GM12878 (cell line): Measurements from ENCODE around the gene TMPRSS11A. TPM values are rescaled to one million over a fixed set of nuclear protein-coding genes. Genes with fewer than 3 reads are reported as not detected.

Experiments
- ATAC-seq: fragments of 200-7000 bp; cut with Tn5 transposase; 3 replicates; pipeline ENCODE4 v1.9.1; 2020; ENCODE audit warnings: mild to moderate bottlenecking, moderate library complexity
- BruUV-seq: library from RNA; stranded (reverse); fragments of 400-500 nt; replicated peaks from 2 replicates; lab custom pipeline; 2021; lab: Mats Ljungman, UMichigan
- CTCF ChIA-PET: fragments of 300-600 bp; sonication (Branson Sonifier 250); formaldehyde crosslinking; extraction: SDS; loops from one replicate; lab custom pipeline; 2021; ENCODE audit warnings: inconsistent platforms; lab: Yijun Ruan, JAX
- POLR2A ChIA-PET: fragments of 350-600 bp; formaldehyde crosslinking; extraction: SDS; loops from one replicate; lab custom pipeline; 2021; ENCODE audit warnings: inconsistent platforms; lab: Charles Lee
- RAD21 ChIA-PET: fragments of 300-600 bp; sonication (Branson Sonifier 250); formaldehyde crosslinking; loops from one replicate; lab custom pipeline; 2023; ENCODE audit warnings: antibody characterized with exemption; ENCODE audit not compliant: unreplicated experiment; lab: Charles Lee
- SMC1A ChIA-PET: fragments of 300-600 bp; sonication (Branson Sonifier 250); formaldehyde crosslinking; loops from one replicate; lab custom pipeline; 2023; ENCODE audit not compliant: unreplicated experiment, uncharacterized antibody; lab: Charles Lee
- DNase-seq: peaks from one replicate; pipeline ENCODE4 v3.0.0-alpha.2; 2011; ENCODE audit warnings: low read depth, low spot score
- FAIRE-seq: peaks from 3 replicates; lab custom pipeline; 2011; peaks lifted over from hg19 to GRCh38; lab: Jason Lieb, UNC
- H2AFZ ChIP-seq: 2 replicates; pipeline ENCODE4 v1.6.0; 2011; ENCODE audit warnings: low read depth, low read length, control low read depth; ENCODE audit not compliant: control insufficient read depth
- H3K27ac ChIP-seq: 2 replicates; pipeline ENCODE4 v1.5.1; 2011; ENCODE audit warnings: control low read depth; ENCODE audit not compliant: control insufficient read depth, insufficient read depth
- H3K27me3 ChIP-seq, 2 experiments: replicated peaks in 1 of 2; 2 replicates each; pipeline versions ENCODE4 v1.6.0 to v1.6.1; 2011; ENCODE audit warnings: low read length in 1 of 2; ENCODE audit not compliant: control insufficient read depth in 2 of 2, insufficient read depth in 2 of 2
- H3K36me3 ChIP-seq, 2 experiments: 2 replicates each; pipeline ENCODE4 v1.5.1; 2011; ENCODE audit warnings: low read length in 1 of 2; ENCODE audit not compliant: control insufficient read depth in 2 of 2, insufficient read depth in 2 of 2
- H3K4me1 ChIP-seq: 2 replicates; pipeline ENCODE4 v1.6.1; 2011; ENCODE audit warnings: mild to moderate bottlenecking, low read length, moderate library complexity, mixed read lengths; ENCODE audit not compliant: control insufficient read depth, insufficient read depth
- H3K4me2 ChIP-seq: 2 replicates; pipeline ENCODE4 v1.6.0; 2011; ENCODE audit warnings: control low read depth; ENCODE audit not compliant: control insufficient read depth, insufficient read depth
- H3K4me3 ChIP-seq: fragments of 200-600 bp; sonication (generic); 2 replicates; pipeline ENCODE4 v1.5.1; 2016
- H3K79me2 ChIP-seq: 2 replicates; pipeline ENCODE4 v1.6.0; 2011; ENCODE audit warnings: low read length; ENCODE audit not compliant: control insufficient read depth, insufficient read depth
- H3K9ac ChIP-seq: 2 replicates; pipeline ENCODE4 v1.8.0; 2011; ENCODE audit warnings: low read length, control low read depth, mixed read lengths; ENCODE audit not compliant: control insufficient read depth, insufficient read depth
- H3K9me3 ChIP-seq: replicated peaks from 3 replicates; pipeline ENCODE4 v1.5.1; 2011; ENCODE audit warnings: mild to moderate bottlenecking, low read length; ENCODE audit not compliant: control insufficient read depth, insufficient read depth
- H4K20me1 ChIP-seq: 2 replicates; pipeline ENCODE4 v1.6.0; 2011; ENCODE audit not compliant: control insufficient read depth, insufficient read depth
- ATF7 ChIP-seq: fragments of 450-650 bp; IDR thresholded peaks from 2 replicates; pipeline ENCODE4 v1.6.1; 2016; ENCODE audit warnings: low read depth, mild to moderate bottlenecking
- CBFB ChIP-seq: IDR thresholded peaks from 2 replicates; pipeline ENCODE4 v1.6.1; 2016; ENCODE audit warnings: antibody characterized with exemption, low read depth
- CHD1 ChIP-seq: IDR thresholded peaks from 2 replicates; pipeline ENCODE4 v1.6.1; 2012; ENCODE audit warnings: low read depth, low read length, improper control_type of control experiment
- DPF2 ChIP-seq: fragments of 450-650 bp; IDR thresholded peaks from 2 replicates; pipeline ENCODE4 v1.6.1; 2017; ENCODE audit warnings: mild to moderate bottlenecking
- GABPA ChIP-seq: IDR thresholded peaks from 2 replicates; pipeline ENCODE4 v1.6.1; 2014; ENCODE audit warnings: antibody characterized with exemption, low read depth, mild to moderate bottlenecking, inconsistent platforms
- MLLT1 ChIP-seq: fragments of 450-650 bp; IDR thresholded peaks from 2 replicates; pipeline ENCODE4 v1.6.1; 2016; ENCODE audit warnings: mild to moderate bottlenecking
- MYC ChIP-seq: IDR thresholded peaks from 2 replicates; pipeline ENCODE4 v1.6.1; 2011; ENCODE audit warnings: mild to moderate bottlenecking, low read length, moderate library complexity, inconsistent platforms; ENCODE audit not compliant: insufficient read depth, insufficient replicate concordance, insufficient read length, severe bottlenecking
- NR2C2 ChIP-seq: IDR thresholded peaks from 2 replicates; pipeline ENCODE4 v1.6.1; 2011; ENCODE audit warnings: borderline replicate concordance, low read depth; ENCODE audit not compliant: control insufficient read depth, insufficient read length
- PAX8 ChIP-seq: fragments of 450-650 bp; IDR thresholded peaks from 2 replicates; pipeline ENCODE4 v1.6.1; 2017; ENCODE audit warnings: mild to moderate bottlenecking, moderate library complexity
- POLR2AphosphoS2 ChIP-seq: IDR thresholded peaks from 2 replicates; pipeline ENCODE4 v1.6.1; 2011; ENCODE audit warnings: low read depth, mild to moderate bottlenecking, low read length, improper control_type of control experiment, moderate library complexity
- RAD51 ChIP-seq: fragments of 450-650 bp; IDR thresholded peaks from 2 replicates; pipeline ENCODE4 v1.6.1; 2016; ENCODE audit warnings: moderate library complexity, mild to moderate bottlenecking, inconsistent platforms
- SMAD1 ChIP-seq: fragments of 450-650 bp; IDR thresholded peaks from 2 replicates; pipeline ENCODE4 v1.6.1; 2018; ENCODE audit warnings: mild to moderate bottlenecking, low read depth; ENCODE audit not compliant: partially characterized antibody
- TCF12 ChIP-seq: IDR thresholded peaks from 2 replicates; pipeline ENCODE4 v1.6.1; 2011; ENCODE audit warnings: low read depth, mild to moderate bottlenecking, low read length
- ZZZ3 ChIP-seq: IDR thresholded peaks from 2 replicates; pipeline ENCODE4 v1.6.1; 2011; ENCODE audit warnings: low read depth; ENCODE audit not compliant: control insufficient read depth, insufficient read length
- WGBS: methylation state at CpG from one replicate; pipeline ENCODE4 v1.1.6; 2016; ENCODE audit warnings: low lambda C conversion rate; ENCODE audit not compliant: insufficient replicate concordance, insufficient coverage; ENCODE audit errors: missing lambda C conversion rate; 5-methylcytosine and 5-hydroxymethylcytosine counted together
- in situ Hi-C: fragments of 300-500 bp; cut with MboI; formaldehyde crosslinking; loops from 9 replicates; pipeline ENCODE4 v1.14.3; 2018; ENCODE audit warnings: mixed read lengths
- intact Hi-C: fragments of 100-400 bp; cut with micrococcal nuclease; formaldehyde crosslinking; loops from one replicate; pipeline ENCODE4 v1.14.2; 2022; ENCODE audit not compliant: unreplicated experiment
- polyA plus RNA-seq, 11 experiments: library from polyadenylated mRNA; depleted of rRNA in 4 of 11; unstranded in 6 of 11; stranded (reverse) in 5 of 11; fragments of >200 nt; fragmentation: Nextera tagmentation in 4 of 11; fragmentation: Illumina TruSeq in 1 of 11; extraction: Ambion mirVana in 4 of 11; extraction: Trizol in 1 of 11; gene quantifications; 1 replicate in 1 of 11; 2 replicates in 10 of 11; pipeline versions ENCODE4 v1.2.1 to v1.2.3, GENCODE V29; 2011 to 2016; ENCODE audit warnings: inconsistent platforms in 2 of 11, missing spikeins in 2 of 11, low read depth in 1 of 11
- total RNA-seq, 4 experiments: library from RNA; depleted of rRNA in 3 of 4; stranded (reverse); fragments of >200 nt in 3 of 4; fragmentation: Illumina TruSeq in 1 of 4; extraction: Trizol in 1 of 4; gene quantifications; 2 replicates each; pipeline versions ENCODE4 v1.2.1 to v1.2.3, GENCODE V29; 2013 to 2021
- TF ChIP-seq, protein P1 (sequence below): fragments of 450-650 bp; IDR thresholded peaks from 2 replicates; pipeline ENCODE4 v1.6.1; 2017; ENCODE audit warnings: low read depth, mild to moderate bottlenecking, moderate library complexity
- TF ChIP-seq, protein P2 (sequence below): IDR thresholded peaks from 2 replicates; pipeline ENCODE4 v1.6.1; 2012; ENCODE audit warnings: low read depth, low read length, improper control_type of control experiment

TMPRSS11A gene
- total and polyA plus RNA-seq, 10 of the 15 experiments (the other 5 are each of a cell fraction or from before 2014, with no cell fraction given) = 0.02 TPM; not detected in 9

GRCh38 chr4:67940506-67940905 lies 22.8 kb downstream of the TMPRSS11A start (continued):
- TF ChIP-seq GABPA = no peak
- TF ChIP-seq ATF7 = no peak
- no peak for TF ChIP-seq NR2C2
- no peak for TF ChIP-seq TCF12
- TF ChIP-seq, all 136 proteins: peak for 0

DNA sequence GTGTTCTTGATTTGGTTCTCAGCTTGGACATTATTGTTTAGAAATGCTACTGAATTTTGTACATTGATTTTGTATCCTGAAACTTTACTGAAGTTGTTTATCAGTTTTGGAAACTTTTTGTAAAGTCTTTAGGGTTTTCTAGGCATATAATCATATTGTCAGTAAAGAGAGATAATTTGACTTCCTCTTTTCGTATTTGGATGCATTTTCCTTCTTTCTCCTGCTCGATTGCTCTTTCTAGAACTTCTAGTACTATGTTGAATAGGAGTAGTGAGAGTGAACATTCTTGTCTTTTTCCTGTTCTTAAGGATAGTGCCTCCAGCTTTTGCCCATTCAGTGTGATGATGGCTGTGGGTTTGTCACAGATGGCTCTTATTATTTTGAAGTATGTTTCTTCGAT lies 24.1 kb downstream of the TMPRSS11A start:
- ChIA-PET POLR2A (no interaction called here), SMC1A (no interaction called here)

More for the DNA sequence above, 24.1 kb downstream of the TMPRSS11A start:
- Histone ChIP-seq H3K9me3 (no peaks in the 10 kb centered on the region), H3K36me3 (no peaks in the 10 kb centered on the region), H3K4me1 (no peaks in the 10 kb centered on the region), H3K4me3 (no peak overlapping the region), H3K27ac (no peak overlapping the region), H3K9ac (no peak overlapping the region), H4K20me1 (no peaks in the 10 kb centered on the region), H3K79me2 (no peaks in the 10 kb centered on the region), H2AFZ (no peak overlapping the region), H3K27me3 (no peaks in the 10 kb centered on the region), H3K4me2 (no peak overlapping the region)
- ATAC-seq (no peak), FAIRE-seq (no peak), DNase-seq (no peak)
- WGBS = 11% methylated on average over 3 of the region's 3 CpGs
- intact Hi-C loops = no loop called here
- RAD21 ChIA-PET = no interaction called here
- CTCF ChIA-PET = no interaction called here
- in situ Hi-C loops = no loop called here
- no TSS peak for BruUV-seq
- TF ChIP-seq, protein P1, sequence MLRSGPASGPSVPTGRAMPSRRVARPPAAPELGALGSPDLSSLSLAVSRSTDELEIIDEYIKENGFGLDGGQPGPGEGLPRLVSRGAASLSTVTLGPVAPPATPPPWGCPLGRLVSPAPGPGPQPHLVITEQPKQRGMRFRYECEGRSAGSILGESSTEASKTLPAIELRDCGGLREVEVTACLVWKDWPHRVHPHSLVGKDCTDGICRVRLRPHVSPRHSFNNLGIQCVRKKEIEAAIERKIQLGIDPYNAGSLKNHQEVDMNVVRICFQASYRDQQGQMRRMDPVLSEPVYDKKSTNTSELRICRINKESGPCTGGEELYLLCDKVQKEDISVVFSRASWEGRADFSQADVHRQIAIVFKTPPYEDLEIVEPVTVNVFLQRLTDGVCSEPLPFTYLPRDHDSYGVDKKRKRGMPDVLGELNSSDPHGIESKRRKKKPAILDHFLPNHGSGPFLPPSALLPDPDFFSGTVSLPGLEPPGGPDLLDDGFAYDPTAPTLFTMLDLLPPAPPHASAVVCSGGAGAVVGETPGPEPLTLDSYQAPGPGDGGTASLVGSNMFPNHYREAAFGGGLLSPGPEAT = no peak
- TF ChIP-seq DPF2 (no peak), MYC (no peak), PAX8 (no peak), CHD1 (no peak), POLR2AphosphoS2 (no peak), ZZZ3 (no peak), SMAD1 (no peak), RAD51 (no peak), MLLT1 (no peak), CBFB (no peak)
- TF ChIP-seq, protein P2, sequence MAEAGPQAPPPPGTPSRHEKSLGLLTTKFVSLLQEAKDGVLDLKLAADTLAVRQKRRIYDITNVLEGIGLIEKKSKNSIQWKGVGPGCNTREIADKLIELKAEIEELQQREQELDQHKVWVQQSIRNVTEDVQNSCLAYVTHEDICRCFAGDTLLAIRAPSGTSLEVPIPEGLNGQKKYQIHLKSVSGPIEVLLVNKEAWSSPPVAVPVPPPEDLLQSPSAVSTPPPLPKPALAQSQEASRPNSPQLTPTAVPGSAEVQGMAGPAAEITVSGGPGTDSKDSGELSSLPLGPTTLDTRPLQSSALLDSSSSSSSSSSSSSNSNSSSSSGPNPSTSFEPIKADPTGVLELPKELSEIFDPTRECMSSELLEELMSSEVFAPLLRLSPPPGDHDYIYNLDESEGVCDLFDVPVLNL = no peak
